BJ (cell line): ENCODE measurements around the gene ITGA5. TPM values are rescaled to one million over a fixed set of nuclear protein-coding genes. Genes with fewer than 3 reads are reported as not detected.

ENCODE experiments used
- CTCF ChIA-PET: fragments of 350-600 bp; formaldehyde crosslinking; extraction: SDS; loops from one replicate; lab custom pipeline; 2021; ENCODE audit warnings: antibody characterized with exemption, inconsistent platforms; lab: Yijun Ruan, JAX
- POLR2A ChIA-PET: fragments of 300-600 bp; sonication (Branson Sonifier 250); formaldehyde crosslinking; extraction: SDS; loops from one replicate; lab custom pipeline; 2021; ENCODE audit warnings: antibody characterized with exemption; lab: Charles Lee
- DNase-seq: peaks from one replicate; pipeline ENCODE4 v3.0.0-alpha.2; 2011; ENCODE audit warnings: low read depth
- H3K27me3 ChIP-seq: 2 replicates; pipeline ENCODE4 v1.6.0; 2011; ENCODE audit warnings: low read length; ENCODE audit not compliant: control insufficient read depth, insufficient read depth
- H3K36me3 ChIP-seq: 2 replicates; pipeline ENCODE4 v1.5.1; 2011; ENCODE audit warnings: low read length; ENCODE audit not compliant: control insufficient read depth, insufficient read depth
- H3K4me3 ChIP-seq: 2 replicates; pipeline ENCODE4 v1.5.1; 2011; ENCODE audit warnings: low read depth, mild to moderate bottlenecking, control low read depth, low read length
- polyA plus RNA-seq: library from polyadenylated mRNA; depleted of rRNA; stranded (reverse); fragments of >200 nt; gene quantifications from 2 replicates; pipeline ENCODE4 v1.2.3, GENCODE V29; 2011
- TF ChIP-seq, protein P1 (sequence below): IDR thresholded peaks from 2 replicates; pipeline ENCODE4 v1.5.1; 2011; ENCODE audit warnings: low read depth, mild to moderate bottlenecking, control low read depth, inconsistent platforms, low read length, moderate library complexity; ENCODE audit not compliant: insufficient read depth

Gene ITGA5
- polyA plus RNA-seq, 1 experiment, result 375 TPM

DNA sequence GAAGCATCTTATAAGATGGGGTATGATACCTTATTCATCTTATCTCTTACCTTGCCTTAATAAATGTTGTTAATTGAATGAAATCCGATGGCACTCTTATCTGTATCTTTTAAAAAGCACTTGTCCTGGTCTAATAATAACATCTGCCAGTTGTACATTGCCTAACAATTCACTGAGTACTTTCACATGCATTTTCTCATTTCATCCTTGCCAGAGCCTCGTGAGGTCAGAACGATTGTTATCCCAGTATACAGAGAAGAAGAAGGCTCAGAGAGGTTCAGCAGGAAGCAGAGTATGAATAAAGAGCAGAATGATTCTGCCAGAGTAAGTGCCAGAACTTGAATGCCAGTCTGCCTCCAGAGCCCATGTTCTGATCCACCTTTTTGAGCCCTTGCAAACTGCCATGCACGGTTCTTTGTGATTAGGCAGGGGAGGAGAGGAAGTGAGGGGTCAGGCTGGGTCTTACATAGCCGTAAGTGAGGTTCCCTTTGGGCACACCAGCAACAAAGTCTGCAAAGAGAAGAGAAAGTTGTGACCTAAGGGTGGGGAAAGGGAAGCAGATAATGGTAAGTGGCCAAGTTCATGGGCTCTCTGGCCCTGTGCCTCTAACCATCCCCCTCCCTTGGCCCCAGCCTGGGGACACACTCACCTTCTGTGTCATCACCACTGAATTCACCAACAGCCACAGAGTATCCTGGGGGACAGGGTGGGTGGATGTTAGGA, 11.7 kb downstream of the ITGA5 start:
- Histone ChIP-seq H3K27me3 (no peaks in the 10 kb centered on the region), H3K4me3 (no peak overlapping the region), H3K36me3 (peaks cover 61% of the 10 kb centered on the region)
- TF ChIP-seq, protein P1, sequence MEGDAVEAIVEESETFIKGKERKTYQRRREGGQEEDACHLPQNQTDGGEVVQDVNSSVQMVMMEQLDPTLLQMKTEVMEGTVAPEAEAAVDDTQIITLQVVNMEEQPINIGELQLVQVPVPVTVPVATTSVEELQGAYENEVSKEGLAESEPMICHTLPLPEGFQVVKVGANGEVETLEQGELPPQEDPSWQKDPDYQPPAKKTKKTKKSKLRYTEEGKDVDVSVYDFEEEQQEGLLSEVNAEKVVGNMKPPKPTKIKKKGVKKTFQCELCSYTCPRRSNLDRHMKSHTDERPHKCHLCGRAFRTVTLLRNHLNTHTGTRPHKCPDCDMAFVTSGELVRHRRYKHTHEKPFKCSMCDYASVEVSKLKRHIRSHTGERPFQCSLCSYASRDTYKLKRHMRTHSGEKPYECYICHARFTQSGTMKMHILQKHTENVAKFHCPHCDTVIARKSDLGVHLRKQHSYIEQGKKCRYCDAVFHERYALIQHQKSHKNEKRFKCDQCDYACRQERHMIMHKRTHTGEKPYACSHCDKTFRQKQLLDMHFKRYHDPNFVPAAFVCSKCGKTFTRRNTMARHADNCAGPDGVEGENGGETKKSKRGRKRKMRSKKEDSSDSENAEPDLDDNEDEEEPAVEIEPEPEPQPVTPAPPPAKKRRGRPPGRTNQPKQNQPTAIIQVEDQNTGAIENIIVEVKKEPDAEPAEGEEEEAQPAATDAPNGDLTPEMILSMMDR, result no peak
- POLR2A ChIA-PET, result no interaction called here
- CTCF ChIA-PET, result interaction anchor here (1.2 to 2.3 kb wide), 2 partner anchors 8 to 12 kb away, joined by 3 to 23 read pairs; no protein-coding TSS in a partner anchor
- no peak for DNase-seq

DNA sequence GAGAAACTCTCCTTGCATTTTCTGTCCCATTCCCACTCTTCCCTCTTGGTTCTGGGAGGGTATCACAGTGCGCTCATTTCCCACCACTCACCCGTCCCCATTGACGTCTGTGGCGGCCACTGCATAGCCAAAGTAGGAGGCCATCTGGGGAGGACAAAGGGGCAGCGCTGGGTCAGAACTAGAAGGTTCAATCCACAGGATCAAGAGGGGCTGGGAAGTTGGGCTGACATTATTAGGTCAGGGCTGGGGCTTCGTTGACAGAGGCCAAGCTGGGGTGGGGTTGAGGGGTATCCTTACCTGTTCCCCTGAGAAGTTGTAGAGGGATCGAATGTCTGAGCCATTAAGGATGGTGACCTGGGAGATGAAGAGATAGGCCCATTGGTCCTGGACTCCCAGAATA, 13.5 kb downstream of the ITGA5 start:
- Histone ChIP-seq H3K36me3 (peaks cover 76% of the 10 kb centered on the region), H3K27me3 (no peaks in the 10 kb centered on the region), H3K4me3 (no peak overlapping the region)
- ChIA-PET CTCF (interaction anchor here (0.6 to 12.3 kb wide), 8 partner anchors 8 to 56 kb away, joined by 3 to 643 read pairs (median 4); partner anchors contain the start of gene ITGA5), POLR2A (no interaction called here)
- DNase-seq, result no peak
- TF ChIP-seq, protein P1, result no peak

DNA sequence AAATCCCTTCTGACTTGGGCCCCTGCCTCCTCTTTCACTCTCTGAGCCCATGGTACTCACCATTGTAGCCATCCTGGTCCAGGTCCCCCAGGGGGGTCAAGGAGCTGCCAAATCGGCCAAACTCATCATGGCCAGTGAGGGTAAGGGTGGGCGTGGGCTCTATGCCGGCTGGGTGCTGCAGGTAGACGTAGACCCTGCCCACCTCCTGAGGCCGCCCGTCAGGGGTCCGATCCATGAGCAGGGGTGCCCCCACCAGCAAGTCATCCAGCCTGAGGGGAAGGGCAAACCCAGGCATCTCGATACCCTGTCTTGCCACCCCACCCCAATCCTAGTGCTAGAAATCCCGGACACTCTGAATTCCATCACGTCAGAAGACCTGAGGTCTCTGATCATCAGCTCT, 14.0 kb downstream of the ITGA5 start:
- no peak for DNase-seq
- no peak overlapping the region for H3K4me3 ChIP-seq
- ChIA-PET POLR2A (no interaction called here), CTCF (interaction anchor here (0.6 to 12.3 kb wide), 10 partner anchors 9 to 56 kb away, joined by 3 to 643 read pairs (median 6); partner anchors contain the start of genes ITGA5 and ZNF385A)
- TF ChIP-seq, protein P1, result no peak
- peaks cover 74% of the 10 kb centered on the region for H3K36me3 ChIP-seq
- H3K27me3 ChIP-seq, result no peaks in the 10 kb centered on the region

DNA sequence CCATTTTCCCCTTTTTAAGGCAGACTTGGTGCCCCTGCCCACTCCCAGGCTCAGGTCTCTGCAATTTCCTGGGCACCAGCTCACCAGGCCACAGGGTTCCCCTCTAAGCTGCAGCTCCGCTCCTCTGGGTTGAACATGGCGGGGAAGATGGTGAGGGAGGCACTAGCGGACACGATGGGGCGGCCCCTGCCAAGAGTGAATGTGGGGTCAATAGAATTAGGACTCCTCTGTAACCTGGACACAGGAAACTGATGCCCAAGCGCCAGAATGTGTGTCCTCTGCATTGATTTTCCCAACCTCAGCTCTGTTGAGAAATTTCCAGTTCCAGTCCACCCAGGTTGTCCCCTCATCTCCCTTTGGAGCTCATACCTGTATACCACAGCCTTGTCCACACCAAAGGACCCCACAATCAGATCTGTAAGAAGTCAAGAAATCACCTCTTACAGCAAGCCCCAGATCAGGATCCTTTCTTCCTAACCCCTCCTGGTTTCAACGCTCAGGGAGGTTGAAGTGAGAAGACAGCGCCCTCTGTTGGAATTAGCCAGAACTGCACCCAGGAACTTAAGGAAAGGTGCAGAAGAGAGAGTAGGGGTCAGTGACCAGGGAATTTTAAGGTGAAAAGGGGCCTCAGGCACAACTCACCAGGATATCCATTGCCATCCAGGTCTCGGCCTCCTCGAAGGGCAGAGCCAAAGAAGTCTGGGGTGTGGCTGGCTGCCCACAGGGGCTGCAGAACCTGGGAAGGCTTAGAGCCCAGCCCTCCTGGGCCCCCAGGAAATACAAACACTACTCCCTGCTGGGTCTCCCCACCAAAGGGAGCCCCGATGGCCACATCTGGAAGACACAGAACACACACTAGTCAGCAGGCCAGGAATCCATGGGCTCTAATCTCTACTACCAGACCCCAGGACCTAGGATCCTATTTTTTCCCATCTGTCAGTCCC, 14.7 kb downstream of the ITGA5 start:
- ChIA-PET CTCF (interaction anchor here (0.6 to 12.3 kb wide), 16 partner anchors 8 to 419 kb away, joined by 3 to 643 read pairs (median 5); partner anchors contain the start of genes HOXC10, ITGA5 and ZNF385A), POLR2A (interaction anchor here (0.6 kb wide), 1 partner anchor 40 kb away, joined by 3 read pairs; no protein-coding TSS in a partner anchor)
- Histone ChIP-seq H3K27me3 (no peaks in the 10 kb centered on the region), H3K36me3 (peaks cover 74% of the 10 kb centered on the region), H3K4me3 (no peak overlapping the region)
- TF ChIP-seq, protein P1, result peak; percentile 94
- no peak for DNase-seq

DNA sequence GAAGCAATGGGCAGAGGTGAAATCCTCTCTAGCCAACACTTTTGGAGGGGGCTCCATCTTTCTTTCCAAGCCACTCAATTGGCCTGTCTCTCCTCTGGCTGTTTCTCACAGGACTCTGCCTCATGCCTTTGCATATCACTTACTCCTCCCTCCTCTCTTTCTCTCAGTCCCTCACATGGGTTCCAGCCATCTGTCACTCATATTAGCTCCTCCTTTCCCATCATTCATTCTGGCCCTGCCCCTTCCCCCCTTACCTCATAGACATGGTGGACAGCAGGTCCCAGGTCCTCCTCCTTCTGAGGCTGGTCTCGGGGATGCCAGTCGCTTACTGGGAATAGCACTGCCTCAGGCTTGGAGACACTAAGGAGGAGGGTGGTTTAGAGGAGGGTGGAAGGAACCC, 17.9 kb downstream of the ITGA5 start:
- no peak overlapping the region for H3K4me3 ChIP-seq
- TF ChIP-seq, protein P1, result no peak
- ChIA-PET POLR2A (no interaction called here), CTCF (interaction anchor here (0.8 to 12.3 kb wide), 8 partner anchors 9 to 37 kb away, joined by 4 to 643 read pairs (median 13); partner anchors contain the start of genes ITGA5 and ZNF385A)
- H3K36me3 ChIP-seq, result peaks cover 65% of the 10 kb centered on the region
- DNase-seq, result no peak
- no peaks in the 10 kb centered on the region for H3K27me3 ChIP-seq
